SK-N-SH (cell line): Measurements from ENCODE around the gene GPR39. TPM values are rescaled to one million over a fixed set of nuclear protein-coding genes. Genes with fewer than 3 reads are reported as not detected.

ENCODE experiments used
- ELF1 ChIP-seq: IDR thresholded peaks from 2 replicates; pipeline ENCODE4 v1.4.0; 2012
- EZH2phosphoT487 ChIP-seq: fragments of 200-600 bp; sonication (generic); IDR thresholded peaks from 2 replicates; pipeline ENCODE4 v1.6.1; 2017; ENCODE audit warnings: low read depth, mixed run types, mild to moderate bottlenecking, antibody characterized with exemption, moderate library complexity, borderline replicate concordance
- FOXM1 ChIP-seq: IDR thresholded peaks from 2 replicates; pipeline ENCODE4 v1.4.0; 2012; ENCODE audit warnings: low read depth, mild to moderate bottlenecking
- MEF2A ChIP-seq: IDR thresholded peaks from 2 replicates; pipeline ENCODE4 v1.4.0; 2012; ENCODE audit warnings: low read depth, borderline replicate concordance
- MXI1 ChIP-seq: IDR thresholded peaks from 2 replicates; pipeline ENCODE4 v1.6.1; 2012; ENCODE audit warnings: mild to moderate bottlenecking, low read depth, low read length, improper control_type of control experiment
- NFIC ChIP-seq: IDR thresholded peaks from 2 replicates; pipeline ENCODE4 v1.4.0; 2012; ENCODE audit warnings: borderline replicate concordance
- NRF1 ChIP-seq: IDR thresholded peaks from 2 replicates; pipeline ENCODE4 v1.6.1; 2012; ENCODE audit warnings: low read depth, mild to moderate bottlenecking, low read length
- RAD21 ChIP-seq: IDR thresholded peaks from 2 replicates; pipeline ENCODE4 v1.6.1; 2012; ENCODE audit warnings: mild to moderate bottlenecking, low read length
- RCOR1 ChIP-seq: fragments of 150-350 bp; IDR thresholded peaks from 2 replicates; pipeline ENCODE4 v1.6.1; 2017; ENCODE audit warnings: antibody characterized with exemption, low read length
- RFX5 ChIP-seq: IDR thresholded peaks from 2 replicates; pipeline ENCODE4 v1.6.1; 2012; ENCODE audit warnings: mild to moderate bottlenecking, improper control_type of control experiment, low read length
- RXRA ChIP-seq: IDR thresholded peaks from 2 replicates; pipeline ENCODE4 v1.4.0; 2012; ENCODE audit warnings: low read depth, mild to moderate bottlenecking, borderline replicate concordance
- TCF12 ChIP-seq: IDR thresholded peaks from 2 replicates; pipeline ENCODE4 v1.4.0; 2012
- polyA plus RNA-seq, 3 experiments: library from polyadenylated mRNA; depleted of rRNA; stranded (reverse); fragments of >200 nt; gene quantifications; 2 replicates each; pipeline ENCODE4 v1.2.3, GENCODE V29; 2012
- TF ChIP-seq, protein P1 (sequence below): IDR thresholded peaks from 2 replicates; pipeline ENCODE4 v1.6.1; 2012; ENCODE audit warnings: mild to moderate bottlenecking, low read depth, low read length, moderate library complexity
- TF ChIP-seq, protein P2 (sequence below): fragments of 150-350 bp; IDR thresholded peaks from 2 replicates; pipeline ENCODE4 v1.6.1; 2016; ENCODE audit warnings: mild to moderate bottlenecking, low read depth, low read length
- TF ChIP-seq, protein P3 (sequence below): IDR thresholded peaks from 2 replicates; pipeline ENCODE4 v1.4.0; 2012; ENCODE audit warnings: low read depth, borderline replicate concordance
- TF ChIP-seq, protein P4 (sequence below): IDR thresholded peaks from 2 replicates; pipeline ENCODE4; 2012
- TF ChIP-seq, protein P5 (sequence below): fragments of 150-350 bp; IDR thresholded peaks from 2 replicates; pipeline ENCODE4 v1.6.1; 2017; ENCODE audit warnings: antibody characterized with exemption, low read length, low read depth, borderline replicate concordance

GPR39 gene
- polyA plus RNA-seq, 1 of the 3 experiments (the other 2 are of a cell fraction), result 2.3 TPM

DNA sequence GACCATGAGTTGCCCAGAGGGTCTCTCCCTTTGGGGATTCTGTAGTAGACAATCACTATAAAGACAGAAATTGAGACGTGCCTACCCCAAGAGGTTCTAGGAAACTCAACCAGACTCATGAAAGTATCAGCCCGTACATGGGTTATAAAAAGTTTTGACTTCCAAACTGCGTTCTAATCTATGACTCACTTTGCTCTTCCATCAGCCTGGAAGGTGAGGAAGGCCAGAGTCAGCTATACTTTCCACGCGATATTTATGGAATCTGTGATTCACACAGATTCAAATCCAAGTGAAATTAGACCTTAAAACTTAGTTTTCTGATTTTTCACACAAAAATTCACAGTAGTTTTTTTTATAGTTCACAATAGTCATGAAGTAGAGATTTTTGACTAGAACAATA, 261.1 kb downstream of the GPR39 start (continued):
- TF ChIP-seq, protein P1, sequence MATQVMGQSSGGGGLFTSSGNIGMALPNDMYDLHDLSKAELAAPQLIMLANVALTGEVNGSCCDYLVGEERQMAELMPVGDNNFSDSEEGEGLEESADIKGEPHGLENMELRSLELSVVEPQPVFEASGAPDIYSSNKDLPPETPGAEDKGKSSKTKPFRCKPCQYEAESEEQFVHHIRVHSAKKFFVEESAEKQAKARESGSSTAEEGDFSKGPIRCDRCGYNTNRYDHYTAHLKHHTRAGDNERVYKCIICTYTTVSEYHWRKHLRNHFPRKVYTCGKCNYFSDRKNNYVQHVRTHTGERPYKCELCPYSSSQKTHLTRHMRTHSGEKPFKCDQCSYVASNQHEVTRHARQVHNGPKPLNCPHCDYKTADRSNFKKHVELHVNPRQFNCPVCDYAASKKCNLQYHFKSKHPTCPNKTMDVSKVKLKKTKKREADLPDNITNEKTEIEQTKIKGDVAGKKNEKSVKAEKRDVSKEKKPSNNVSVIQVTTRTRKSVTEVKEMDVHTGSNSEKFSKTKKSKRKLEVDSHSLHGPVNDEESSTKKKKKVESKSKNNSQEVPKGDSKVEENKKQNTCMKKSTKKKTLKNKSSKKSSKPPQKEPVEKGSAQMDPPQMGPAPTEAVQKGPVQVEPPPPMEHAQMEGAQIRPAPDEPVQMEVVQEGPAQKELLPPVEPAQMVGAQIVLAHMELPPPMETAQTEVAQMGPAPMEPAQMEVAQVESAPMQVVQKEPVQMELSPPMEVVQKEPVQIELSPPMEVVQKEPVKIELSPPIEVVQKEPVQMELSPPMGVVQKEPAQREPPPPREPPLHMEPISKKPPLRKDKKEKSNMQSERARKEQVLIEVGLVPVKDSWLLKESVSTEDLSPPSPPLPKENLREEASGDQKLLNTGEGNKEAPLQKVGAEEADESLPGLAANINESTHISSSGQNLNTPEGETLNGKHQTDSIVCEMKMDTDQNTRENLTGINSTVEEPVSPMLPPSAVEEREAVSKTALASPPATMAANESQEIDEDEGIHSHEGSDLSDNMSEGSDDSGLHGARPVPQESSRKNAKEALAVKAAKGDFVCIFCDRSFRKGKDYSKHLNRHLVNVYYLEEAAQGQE, result no peak
- TF ChIP-seq FOXM1 (no peak), NRF1 (no peak), RAD21 (no peak), RCOR1 (no peak), NFIC (no peak; the same call in 1 of the 2 replicates), RFX5 (no peak), RXRA (0 out of 2 replicates have a peak, but pooled peaks have one; percentile 12), MXI1 (no peak), ELF1 (no peak), MEF2A (peak; percentile 50; the same call in 1 of the 2 replicates), EZH2phosphoT487 (no peak), TCF12 (peak; percentile 76)
- TF ChIP-seq, protein P2, sequence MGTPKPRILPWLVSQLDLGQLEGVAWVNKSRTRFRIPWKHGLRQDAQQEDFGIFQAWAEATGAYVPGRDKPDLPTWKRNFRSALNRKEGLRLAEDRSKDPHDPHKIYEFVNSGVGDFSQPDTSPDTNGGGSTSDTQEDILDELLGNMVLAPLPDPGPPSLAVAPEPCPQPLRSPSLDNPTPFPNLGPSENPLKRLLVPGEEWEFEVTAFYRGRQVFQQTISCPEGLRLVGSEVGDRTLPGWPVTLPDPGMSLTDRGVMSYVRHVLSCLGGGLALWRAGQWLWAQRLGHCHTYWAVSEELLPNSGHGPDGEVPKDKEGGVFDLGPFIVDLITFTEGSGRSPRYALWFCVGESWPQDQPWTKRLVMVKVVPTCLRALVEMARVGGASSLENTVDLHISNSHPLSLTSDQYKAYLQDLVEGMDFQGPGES, result no peak
- TF ChIP-seq, protein P3, sequence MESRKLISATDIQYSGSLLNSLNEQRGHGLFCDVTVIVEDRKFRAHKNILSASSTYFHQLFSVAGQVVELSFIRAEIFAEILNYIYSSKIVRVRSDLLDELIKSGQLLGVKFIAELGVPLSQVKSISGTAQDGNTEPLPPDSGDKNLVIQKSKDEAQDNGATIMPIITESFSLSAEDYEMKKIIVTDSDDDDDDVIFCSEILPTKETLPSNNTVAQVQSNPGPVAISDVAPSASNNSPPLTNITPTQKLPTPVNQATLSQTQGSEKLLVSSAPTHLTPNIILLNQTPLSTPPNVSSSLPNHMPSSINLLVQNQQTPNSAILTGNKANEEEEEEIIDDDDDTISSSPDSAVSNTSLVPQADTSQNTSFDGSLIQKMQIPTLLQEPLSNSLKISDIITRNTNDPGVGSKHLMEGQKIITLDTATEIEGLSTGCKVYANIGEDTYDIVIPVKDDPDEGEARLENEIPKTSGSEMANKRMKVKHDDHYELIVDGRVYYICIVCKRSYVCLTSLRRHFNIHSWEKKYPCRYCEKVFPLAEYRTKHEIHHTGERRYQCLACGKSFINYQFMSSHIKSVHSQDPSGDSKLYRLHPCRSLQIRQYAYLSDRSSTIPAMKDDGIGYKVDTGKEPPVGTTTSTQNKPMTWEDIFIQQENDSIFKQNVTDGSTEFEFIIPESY, result 0 out of 2 replicates have a peak, but pooled peaks have one; percentile 14
- TF ChIP-seq, protein P4, sequence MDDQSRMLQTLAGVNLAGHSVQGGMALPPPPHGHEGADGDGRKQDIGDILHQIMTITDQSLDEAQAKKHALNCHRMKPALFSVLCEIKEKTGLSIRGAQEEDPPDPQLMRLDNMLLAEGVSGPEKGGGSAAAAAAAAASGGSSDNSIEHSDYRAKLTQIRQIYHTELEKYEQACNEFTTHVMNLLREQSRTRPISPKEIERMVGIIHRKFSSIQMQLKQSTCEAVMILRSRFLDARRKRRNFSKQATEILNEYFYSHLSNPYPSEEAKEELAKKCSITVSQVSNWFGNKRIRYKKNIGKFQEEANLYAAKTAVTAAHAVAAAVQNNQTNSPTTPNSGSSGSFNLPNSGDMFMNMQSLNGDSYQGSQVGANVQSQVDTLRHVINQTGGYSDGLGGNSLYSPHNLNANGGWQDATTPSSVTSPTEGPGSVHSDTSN, result peak; percentile 49
- TF ChIP-seq, protein P5, sequence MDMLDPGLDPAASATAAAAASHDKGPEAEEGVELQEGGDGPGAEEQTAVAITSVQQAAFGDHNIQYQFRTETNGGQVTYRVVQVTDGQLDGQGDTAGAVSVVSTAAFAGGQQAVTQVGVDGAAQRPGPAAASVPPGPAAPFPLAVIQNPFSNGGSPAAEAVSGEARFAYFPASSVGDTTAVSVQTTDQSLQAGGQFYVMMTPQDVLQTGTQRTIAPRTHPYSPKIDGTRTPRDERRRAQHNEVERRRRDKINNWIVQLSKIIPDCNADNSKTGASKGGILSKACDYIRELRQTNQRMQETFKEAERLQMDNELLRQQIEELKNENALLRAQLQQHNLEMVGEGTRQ, result no peak
